ENCODE data around the gene GNE. TPM values are rescaled to one million over a fixed set of nuclear protein-coding genes. Genes with fewer than 3 reads are reported as not detected.
"Not testable (repeated sequence)": the region's sequence is repeated elsewhere in the genome, so short reads cannot be mapped to it uniquely, and the experiment has no call there.

Gene GNE
- total RNA-seq, 1 donor from 2014 or later: 25.2 TPM

GRCh38 chr9:36301227-36301626, 43.0 kb upstream of the GNE start:
- peaks cover 5% of the 10 kb centered on the region for H3K4me1 Mint-ChIP-seq

GRCh38 chr9:36298566-36298965, 40.3 kb upstream of the GNE start:
- H3K9me3 ChIP-seq (ENCODE audit: low read depth): no peaks in the 10 kb centered on the region
- H3K27me3 Mint-ChIP-seq (ENCODE audit: insufficient read depth, low read depth): peaks cover 2% of the 10 kb centered on the region
- no peaks in the 10 kb centered on the region for H3K9me3 Mint-ChIP-seq
- no peak for TF ChIP-seq EZH2phosphoT487 (IDR thresholded peaks at IDR 0.05)
- no peak for TF ChIP-seq EZH2 (IDR thresholded peaks at IDR 0.05)
- TF ChIP-seq CTCF (IDR thresholded peaks at IDR 0.05): no peak
- no peak overlapping the region for H3K4me3 Mint-ChIP-seq
- H3F3A ChIP-seq (ENCODE audit: low read depth): no peaks in the 10 kb centered on the region
- H3K4me3 ChIP-seq: no peak overlapping the region
- H3K9ac ChIP-seq: no peak overlapping the region
- H3K27me3 ChIP-seq: no peaks in the 10 kb centered on the region
- H3K36me3 Mint-ChIP-seq: no peaks in the 10 kb centered on the region
- DNase-seq (ENCODE audit: low spot score): no peak
- H3K79me2 ChIP-seq (ENCODE audit: low read depth): no peaks in the 10 kb centered on the region
- H3K4me1 ChIP-seq: peaks cover 8% of the 10 kb centered on the region
- no peak overlapping the region for H3K27ac ChIP-seq
- no peak overlapping the region for H3K4me2 ChIP-seq
- H3K4me1 Mint-ChIP-seq: no peaks in the 10 kb centered on the region
- no peaks in the 10 kb centered on the region for H4K20me1 ChIP-seq (ENCODE audit: low read depth)
- H2AFZ ChIP-seq (replicated peaks): no peak overlapping the region
- no peak overlapping the region for H3K27ac Mint-ChIP-seq
- no peaks in the 10 kb centered on the region for H3K36me3 ChIP-seq

More at GRCh38 chr9:36301227-36301626, 43.0 kb upstream of the GNE start:
- Histone ChIP-seq H3K79me2 (ENCODE audit: low read depth) (no peaks in the 10 kb centered on the region), H2AFZ (replicated peaks) (no peak overlapping the region), H3K9ac (no peak overlapping the region), H3K27me3 (no peaks in the 10 kb centered on the region), H4K20me1 (ENCODE audit: low read depth) (no peaks in the 10 kb centered on the region), H3K4me2 (no peak overlapping the region), H3K27ac (no peak overlapping the region), H3K36me3 (no peaks in the 10 kb centered on the region), H3K9me3 (ENCODE audit: low read depth) (no peaks in the 10 kb centered on the region), H3F3A (ENCODE audit: low read depth) (no peaks in the 10 kb centered on the region), H3K4me1 (peaks cover 8% of the 10 kb centered on the region), H3K4me3 (no peak overlapping the region)
- DNase-seq (ENCODE audit: low spot score): no peak
- H3K36me3 Mint-ChIP-seq: no peaks in the 10 kb centered on the region
- no peak overlapping the region for H3K4me3 Mint-ChIP-seq
- TF ChIP-seq CTCF (IDR thresholded peaks at IDR 0.05) (no peak), EZH2 (IDR thresholded peaks at IDR 0.05) (no peak), EZH2phosphoT487 (IDR thresholded peaks at IDR 0.05) (no peak)
- no peaks in the 10 kb centered on the region for H3K27me3 Mint-ChIP-seq (ENCODE audit: insufficient read depth, low read depth)
- no peaks in the 10 kb centered on the region for H3K9me3 Mint-ChIP-seq
- H3K27ac Mint-ChIP-seq: no peak overlapping the region

GRCh38 chr9:36297798-36298197, 39.5 kb upstream of the GNE start:
- TF ChIP-seq CTCF (IDR thresholded peaks at IDR 0.05) (no peak), EZH2 (IDR thresholded peaks at IDR 0.05) (no peak), EZH2phosphoT487 (IDR thresholded peaks at IDR 0.05) (no peak)
- Histone ChIP-seq H3K36me3 (no peaks in the 10 kb centered on the region), H3K4me3 (no peak overlapping the region), H3K4me1 (peaks cover 9% of the 10 kb centered on the region), H3K9me3 (ENCODE audit: low read depth) (no peaks in the 10 kb centered on the region), H3K27ac (no peak overlapping the region), H4K20me1 (ENCODE audit: low read depth) (no peaks in the 10 kb centered on the region), H3K27me3 (no peaks in the 10 kb centered on the region), H3K9ac (no peak overlapping the region), H3K4me2 (no peak overlapping the region), H3K79me2 (ENCODE audit: low read depth) (no peaks in the 10 kb centered on the region), H3F3A (ENCODE audit: low read depth) (no peaks in the 10 kb centered on the region), H2AFZ (replicated peaks) (no peak overlapping the region)
- no peaks in the 10 kb centered on the region for H3K36me3 Mint-ChIP-seq
- no peak overlapping the region for H3K4me3 Mint-ChIP-seq
- no peak for DNase-seq (ENCODE audit: low spot score)
- H3K27me3 Mint-ChIP-seq (ENCODE audit: insufficient read depth, low read depth): peaks cover 2% of the 10 kb centered on the region
- no peak overlapping the region for H3K27ac Mint-ChIP-seq
- H3K9me3 Mint-ChIP-seq: no peaks in the 10 kb centered on the region
- peaks cover 2% of the 10 kb centered on the region for H3K4me1 Mint-ChIP-seq

GRCh38 chr9:36294996-36295395, 36.7 kb upstream of the GNE start:
- H3K9me3 Mint-ChIP-seq; H3K9me3 ChIP-seq (ENCODE audit: low read depth); H3K36me3 ChIP-seq; H3K4me3 ChIP-seq; H3K36me3 Mint-ChIP-seq; H3K9ac ChIP-seq; H2AFZ ChIP-seq (replicated peaks); H3K27ac Mint-ChIP-seq; H3K4me1 Mint-ChIP-seq; H3K27me3 ChIP-seq; H3K4me2 ChIP-seq; H3K79me2 ChIP-seq (ENCODE audit: low read depth); H3F3A ChIP-seq (ENCODE audit: low read depth); DNase-seq (ENCODE audit: low spot score); H3K27me3 Mint-ChIP-seq (ENCODE audit: insufficient read depth, low read depth); H3K4me3 Mint-ChIP-seq; H3K27ac ChIP-seq; H4K20me1 ChIP-seq (ENCODE audit: low read depth): not testable (repeated sequence)
- peaks cover 20% of the 10 kb centered on the region for H3K4me1 ChIP-seq

Data from neural progenitor cell (in vitro differentiated cells).